ENCODE results near the gene FGF12. TPM values are rescaled to one million over a fixed set of nuclear protein-coding genes. Genes with fewer than 3 reads are reported as not detected.

FGF12 gene
- total and polyA plus RNA-seq, 2 experiments from 2014 or later: not detected

DNA sequence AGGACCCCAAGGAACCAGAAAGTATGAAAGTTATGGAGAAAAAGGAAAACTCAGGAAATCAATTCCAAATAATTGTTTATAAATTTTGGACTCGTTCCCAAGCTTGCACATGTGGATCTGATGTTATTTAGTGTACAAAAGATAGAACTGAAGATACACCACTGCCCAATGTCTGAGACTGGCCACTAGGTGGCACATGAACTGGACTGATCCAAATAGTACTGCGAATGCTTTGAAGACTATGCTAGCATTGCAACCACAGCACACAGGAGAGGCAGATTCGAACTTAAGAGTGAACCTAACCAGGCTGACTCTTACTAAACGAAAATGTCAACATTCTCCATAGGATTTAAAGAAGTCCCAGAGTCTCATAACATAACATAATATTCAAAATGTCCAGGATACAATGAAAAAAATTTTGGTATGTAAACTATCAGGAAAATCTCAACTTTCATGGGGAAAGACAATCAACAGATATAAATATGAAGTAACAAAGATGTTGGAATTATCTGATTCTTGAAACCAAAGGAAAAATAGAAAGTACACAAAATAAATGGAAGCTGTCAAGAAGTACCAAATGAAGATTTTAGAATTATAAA is 596.7 kb downstream of the FGF12 start:
- in situ Hi-C loops (cut with MboI): no loop called here

DNA sequence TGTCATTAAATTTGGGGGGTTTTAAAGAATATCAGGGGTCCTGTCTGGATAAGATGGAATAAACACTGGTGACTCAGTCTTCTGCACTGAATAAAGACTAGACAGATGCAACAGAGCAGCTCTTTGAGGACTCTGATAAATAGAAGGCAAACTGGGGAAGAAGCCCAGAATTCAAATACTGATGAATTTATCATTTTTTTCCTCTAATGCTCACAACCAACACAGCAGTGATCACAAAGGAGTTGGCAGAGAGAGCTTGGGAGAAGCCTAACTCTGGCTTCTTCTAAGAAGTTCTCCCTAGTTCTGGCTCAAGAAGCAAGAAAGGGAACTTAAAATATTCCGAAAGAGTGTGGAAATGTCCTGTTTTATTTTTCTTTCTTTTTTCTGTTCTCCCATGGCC is 597.8 kb downstream of the FGF12 start:
- H3K9me2 ChIP-seq (ENCODE audit: insufficient read depth): no peaks in the 10 kb centered on the region
- no peak overlapping the region for H3K4me2 ChIP-seq (ENCODE audit: unreplicated experiment)
- H4K20me1 ChIP-seq (ENCODE audit: insufficient read depth): no peaks in the 10 kb centered on the region
- H3K9ac ChIP-seq: no peak overlapping the region
- no peaks in the 10 kb centered on the region for H3F3A ChIP-seq (ENCODE audit: insufficient read depth)
- in situ Hi-C loops (cut with MboI): no loop called here
- H3K4me1 ChIP-seq (ENCODE audit: insufficient read depth): no peaks in the 10 kb centered on the region
- H3K4me3 ChIP-seq: no peak overlapping the region
- WGBS, 2 experiments (ENCODE audit: low coverage in 1 of 2, low lambda C conversion rate in 2 of 2, missing lambda C conversion rate in 2 of 2): 6 to 9% methylated on average over 1 of the region's 1 CpG
- TF ChIP-seq EZH2phosphoT487 (IDR thresholded peaks at IDR 0.05; ENCODE audit: insufficient read depth, low read depth) (no peak), EZH2 (IDR thresholded peaks at IDR 0.05; ENCODE audit: insufficient read depth, poor library complexity, severe bottlenecking) (no peak)
- H2AFZ ChIP-seq: no peak overlapping the region
- H3K9me3 ChIP-seq (ENCODE audit: low read depth): no peaks in the 10 kb centered on the region
- DNase-seq: no peak
- no peaks in the 10 kb centered on the region for H3K27me3 ChIP-seq (replicated peaks; ENCODE audit: insufficient read depth)
- no peaks in the 10 kb centered on the region for H3K79me2 ChIP-seq (ENCODE audit: insufficient read depth)
- no peaks in the 10 kb centered on the region for H3K36me3 ChIP-seq (ENCODE audit: low read depth)
- H3K27ac ChIP-seq: no peak overlapping the region

More for the DNA sequence above, 596.7 kb downstream of the FGF12 start:
- no peak overlapping the region for H3K27ac ChIP-seq
- H3K4me1 ChIP-seq (ENCODE audit: insufficient read depth): no peaks in the 10 kb centered on the region
- peak; percentile 39 for DNase-seq
- no peaks in the 10 kb centered on the region for H3K36me3 ChIP-seq (ENCODE audit: low read depth)
- H3K9ac ChIP-seq: no peak overlapping the region
- TF ChIP-seq EZH2 (IDR thresholded peaks at IDR 0.05; ENCODE audit: insufficient read depth, poor library complexity, severe bottlenecking) (no peak), EZH2phosphoT487 (IDR thresholded peaks at IDR 0.05; ENCODE audit: insufficient read depth, low read depth) (no peak)
- H4K20me1 ChIP-seq (ENCODE audit: insufficient read depth): no peaks in the 10 kb centered on the region
- no peaks in the 10 kb centered on the region for H3K9me2 ChIP-seq (ENCODE audit: insufficient read depth)
- H3F3A ChIP-seq (ENCODE audit: insufficient read depth): no peaks in the 10 kb centered on the region
- H2AFZ ChIP-seq: no peak overlapping the region
- H3K4me3 ChIP-seq: no peak overlapping the region
- WGBS, 2 experiments (ENCODE audit: low coverage in 1 of 2, low lambda C conversion rate in 2 of 2, missing lambda C conversion rate in 2 of 2): 11 to 14% methylated on average over 4 of the region's 4 CpGs
- H3K4me2 ChIP-seq (ENCODE audit: unreplicated experiment): no peak overlapping the region
- no peaks in the 10 kb centered on the region for H3K79me2 ChIP-seq (ENCODE audit: insufficient read depth)
- no peaks in the 10 kb centered on the region for H3K27me3 ChIP-seq (replicated peaks; ENCODE audit: insufficient read depth)
- H3K9me3 ChIP-seq (ENCODE audit: low read depth): no peaks in the 10 kb centered on the region

DNA sequence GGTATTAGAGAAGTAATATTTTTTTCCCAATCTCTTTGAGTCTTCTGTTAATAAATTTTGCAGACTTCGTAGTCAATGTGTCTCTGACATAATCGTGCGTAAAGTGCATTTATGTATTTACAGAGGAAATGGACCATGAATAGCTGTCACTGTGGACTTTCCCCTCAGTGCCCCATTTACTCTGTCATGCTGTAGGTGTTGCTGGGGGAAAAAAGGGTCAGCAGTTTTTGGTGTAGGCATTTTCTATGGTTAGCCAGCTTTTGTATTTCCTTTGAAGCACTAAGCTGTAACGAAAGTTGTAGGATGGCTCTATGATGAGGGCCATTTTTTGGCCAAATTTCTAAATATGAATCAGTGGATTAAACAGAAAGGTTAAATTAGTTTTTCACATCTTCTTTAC is 598.4 kb downstream of the FGF12 start:
- no peak for DNase-seq
- Histone ChIP-seq H3K79me2 (ENCODE audit: insufficient read depth) (no peaks in the 10 kb centered on the region), H3K27ac (no peak overlapping the region), H3K4me3 (no peak overlapping the region), H3K27me3 (replicated peaks; ENCODE audit: insufficient read depth) (no peaks in the 10 kb centered on the region), H3K9me3 (ENCODE audit: low read depth) (no peaks in the 10 kb centered on the region), H2AFZ (no peak overlapping the region), H3K9me2 (ENCODE audit: insufficient read depth) (no peaks in the 10 kb centered on the region), H3K9ac (no peak overlapping the region), H3K4me1 (ENCODE audit: insufficient read depth) (no peaks in the 10 kb centered on the region), H4K20me1 (ENCODE audit: insufficient read depth) (no peaks in the 10 kb centered on the region), H3K36me3 (ENCODE audit: low read depth) (no peaks in the 10 kb centered on the region), H3F3A (ENCODE audit: insufficient read depth) (no peaks in the 10 kb centered on the region), H3K4me2 (ENCODE audit: unreplicated experiment) (no peak overlapping the region)
- in situ Hi-C loops (cut with MboI): no loop called here
- no peak for TF ChIP-seq EZH2 (IDR thresholded peaks at IDR 0.05; ENCODE audit: insufficient read depth, poor library complexity, severe bottlenecking)
- no peak for TF ChIP-seq EZH2phosphoT487 (IDR thresholded peaks at IDR 0.05; ENCODE audit: insufficient read depth, low read depth)
- 38 to 44% methylated on average over 4 of the region's 4 CpGs for WGBS, 2 experiments (ENCODE audit: low coverage in 1 of 2, low lambda C conversion rate in 2 of 2, missing lambda C conversion rate in 2 of 2)

DNA sequence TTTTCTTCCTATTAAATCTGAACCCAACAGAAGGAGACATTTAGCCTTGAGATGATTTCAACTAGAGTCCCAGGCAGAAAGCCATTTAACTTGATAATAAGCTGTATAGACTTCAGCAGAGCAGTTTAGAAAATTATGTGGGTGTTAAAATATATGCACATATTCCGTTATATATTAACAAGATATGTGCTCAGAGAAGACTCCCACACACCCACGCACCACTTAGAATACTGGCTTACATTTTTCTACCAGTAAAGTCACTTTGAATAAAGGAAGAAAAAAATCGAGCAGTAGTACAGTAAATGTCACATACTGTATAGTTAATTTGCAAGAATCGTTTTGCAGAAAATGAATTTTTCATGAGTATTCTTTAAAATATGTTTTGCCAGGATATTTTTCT is 599.3 kb downstream of the FGF12 start:
- H3K79me2 ChIP-seq (ENCODE audit: insufficient read depth): no peaks in the 10 kb centered on the region
- in situ Hi-C loops (cut with MboI): no loop called here

More for the DNA sequence above, 599.3 kb downstream of the FGF12 start:
- H2AFZ ChIP-seq: no peak overlapping the region
- no peak overlapping the region for H3K4me2 ChIP-seq (ENCODE audit: unreplicated experiment)
- no peak overlapping the region for H3K9ac ChIP-seq
- no peak overlapping the region for H3K4me3 ChIP-seq
- no peaks in the 10 kb centered on the region for H3K36me3 ChIP-seq (ENCODE audit: low read depth)
- DNase-seq: no peak
- no peaks in the 10 kb centered on the region for H3K27me3 ChIP-seq (replicated peaks; ENCODE audit: insufficient read depth)
- no peaks in the 10 kb centered on the region for H3K9me2 ChIP-seq (ENCODE audit: insufficient read depth)
- TF ChIP-seq EZH2 (IDR thresholded peaks at IDR 0.05; ENCODE audit: insufficient read depth, poor library complexity, severe bottlenecking) (no peak), EZH2phosphoT487 (IDR thresholded peaks at IDR 0.05; ENCODE audit: insufficient read depth, low read depth) (no peak)
- 17 to 20% methylated on average over 4 of the region's 4 CpGs for WGBS, 2 experiments (ENCODE audit: low coverage in 1 of 2, low lambda C conversion rate in 2 of 2, missing lambda C conversion rate in 2 of 2)
- H3F3A ChIP-seq (ENCODE audit: insufficient read depth): no peaks in the 10 kb centered on the region
- H4K20me1 ChIP-seq (ENCODE audit: insufficient read depth): no peaks in the 10 kb centered on the region
- H3K4me1 ChIP-seq (ENCODE audit: insufficient read depth): no peaks in the 10 kb centered on the region
- no peaks in the 10 kb centered on the region for H3K9me3 ChIP-seq (ENCODE audit: low read depth)
- H3K27ac ChIP-seq: no peak overlapping the region
